Neural crest cell (in vitro differentiated cells): ENCODE measurements around the gene SFI1. TPM values are rescaled to one million over a fixed set of nuclear protein-coding genes. Genes with fewer than 3 reads are reported as not detected.

Experiments
- DNase-seq: peaks from one replicate; pipeline ENCODE4 v3.0.0; 2021; ENCODE audit warnings: low read depth, mixed read lengths, low spot score
- H3K27ac Mint-ChIP-seq: one replicate; pipeline ENCODE4 v1.8.0; 2021; ENCODE audit warnings: mild to moderate bottlenecking, mixed read lengths; ENCODE audit not compliant: unreplicated experiment
- H3K27me3 Mint-ChIP-seq: 2 replicates; pipeline ENCODE4 v1.8.0; 2021; ENCODE audit warnings: low read depth, mild to moderate bottlenecking, mixed read lengths
- H3K36me3 Mint-ChIP-seq: 2 replicates; pipeline ENCODE4 v1.8.0; 2021; ENCODE audit warnings: low read depth, mild to moderate bottlenecking, mixed read lengths
- H3K4me1 Mint-ChIP-seq: 2 replicates; pipeline ENCODE4 v1.8.0; 2021; ENCODE audit warnings: mixed read lengths
- H3K4me3 Mint-ChIP-seq: one replicate; pipeline ENCODE4 v1.8.0; 2021; ENCODE audit warnings: mild to moderate bottlenecking, mixed read lengths
- H3K9me3 Mint-ChIP-seq: 2 replicates; pipeline ENCODE4 v1.8.0; 2021; ENCODE audit warnings: mixed read lengths
- CTCF ChIP-seq: fragments of 200-600 bp; sonication (generic); conservative IDR thresholded peaks from 2 replicates; pipeline ENCODE4 v1.5.0; 2021; ENCODE audit warnings: antibody characterized with exemption, mild to moderate bottlenecking
- total RNA-seq: library from RNA; stranded (reverse); gene quantifications from 2 replicates; pipeline ENCODE4 v1.2.1, GENCODE V29; 2021

Gene SFI1
- total RNA-seq, 1 donor from 2014 or later: 67.3 TPM

GRCh38 chr22:31578171-31578570, 81.8 kb downstream of the SFI1 start:
- Mint-ChIP-seq H3K27me3 (no peaks in the 10 kb centered on the region), H3K27ac (no peak overlapping the region), H3K36me3 (peaks cover 3% of the 10 kb centered on the region), H3K4me3 (no peak overlapping the region), H3K9me3 (no peaks in the 10 kb centered on the region), H3K4me1 (no peaks in the 10 kb centered on the region)
- TF ChIP-seq CTCF: no peak
- DNase-seq: no peak

GRCh38 chr22:31579835-31580242, 83.5 kb downstream of the SFI1 start:
- Mint-ChIP-seq H3K36me3 (peaks cover 6% of the 10 kb centered on the region), H3K27ac (no peak overlapping the region), H3K4me1 (no peaks in the 10 kb centered on the region), H3K4me3 (no peak overlapping the region), H3K27me3 (no peaks in the 10 kb centered on the region), H3K9me3 (no peaks in the 10 kb centered on the region)
- TF ChIP-seq CTCF: no peak
- no peak for DNase-seq

GRCh38 chr22:31583861-31584485, 87.6 kb downstream of the SFI1 start:
- Mint-ChIP-seq H3K4me1 (peaks cover 3% of the 10 kb centered on the region), H3K36me3 (peaks cover 15% of the 10 kb centered on the region), H3K9me3 (no peaks in the 10 kb centered on the region)

GRCh38 chr22:31584804-31585160, 88.4 kb downstream of the SFI1 start:
- no peak for TF ChIP-seq CTCF
- Mint-ChIP-seq H3K4me3 (no peak overlapping the region), H3K36me3 (peaks cover 15% of the 10 kb centered on the region), H3K4me1 (peaks cover 8% of the 10 kb centered on the region), H3K9me3 (no peaks in the 10 kb centered on the region), H3K27ac (no peak overlapping the region), H3K27me3 (no peaks in the 10 kb centered on the region)
- no peak for DNase-seq

More at GRCh38 chr22:31583861-31584485, 87.6 kb downstream of the SFI1 start:
- no peak overlapping the region for H3K4me3 Mint-ChIP-seq
- no peaks in the 10 kb centered on the region for H3K27me3 Mint-ChIP-seq
- no peak overlapping the region for H3K27ac Mint-ChIP-seq
- DNase-seq: no peak
- TF ChIP-seq CTCF: no peak

- peaks cover 8% of the 10 kb centered on the region for H3K4me1 Mint-ChIP-seq
- DNase-seq: no peak
- H3K27me3 Mint-ChIP-seq: no peaks in the 10 kb centered on the region
- H3K4me3 Mint-ChIP-seq: no peak overlapping the region
- peaks cover 15% of the 10 kb centered on the region for H3K36me3 Mint-ChIP-seq
- H3K27ac Mint-ChIP-seq: no peak overlapping the region
- no peak for TF ChIP-seq CTCF
- H3K9me3 Mint-ChIP-seq: no peaks in the 10 kb centered on the region
These were observed 89.0 kb downstream of the SFI1 start for GRCh38 chr22:31585161-31585859.
